Vagina (tissue), 2 donors: ENCODE data around the gene PDE4C. TPM values are rescaled to one million over a fixed set of nuclear protein-coding genes. Genes with fewer than 3 reads are reported as not detected.

Source experiments
- DNase-seq, 2 donors: peaks; one replicate each; pipeline ENCODE4 v3.0.0-alpha.2; 2017; ENCODE audit errors: extremely low spot score in 2 of 2
- H3K27ac ChIP-seq: fragments of 200-600 bp; sonication (generic); one replicate; pipeline ENCODE4 v1.5.1; 2019
- H3K27me3 ChIP-seq: fragments of 200-600 bp; sonication (generic); one replicate; pipeline ENCODE4 v1.5.1; 2019
- H3K36me3 ChIP-seq, 2 donors: fragments of 200-600 bp; sonication (generic); one replicate each; pipeline ENCODE4 v1.5.1; 2017 to 2019
- H3K4me1 ChIP-seq: fragments of 200-600 bp; sonication (generic); one replicate; pipeline ENCODE4 v1.5.1; 2019
- H3K4me3 ChIP-seq, 2 donors: fragments of 200-600 bp; sonication (generic); 1 replicate in 1 of 2; 2 replicates in 1 of 2; pipeline ENCODE4 v1.5.1; 2016 to 2019
- H3K9me3 ChIP-seq: fragments of 200-600 bp; sonication (generic); one replicate; pipeline ENCODE4 v1.5.1; 2019
- POLR2A ChIP-seq, 2 donors: fragments of 450-650 bp; IDR thresholded peaks; one replicate each; pipeline ENCODE4 v1.6.1; 2017; ENCODE audit warnings: antibody characterized with exemption in 2 of 2, mild to moderate bottlenecking in 2 of 2, moderate library complexity in 2 of 2
- POLR2AphosphoS5 ChIP-seq, 2 donors: sonication (generic); formaldehyde crosslinking; IDR thresholded peaks; one replicate each; pipeline ENCODE4 v1.9.0; 2017; ENCODE audit warnings: antibody characterized with exemption in 2 of 2, mild to moderate bottlenecking in 2 of 2, low read depth in 1 of 2; ENCODE audit not compliant: insufficient read depth in 1 of 2
- intact Hi-C: fragments of 100-400 bp; cut with DNase I; formaldehyde crosslinking; loops from one replicate; pipeline ENCODE4 v1.15.1; 2023
- total RNA-seq: library from RNA; depleted of rRNA; stranded (reverse); fragments of >200 nt; gene quantifications from one replicate; pipeline ENCODE4 v1.2.3, GENCODE V29; 2016
- TF ChIP-seq, protein P1 (sequence below), 3 experiments: fragments of 450-650 bp in 2 of 3; fragments of 200-600 bp in 1 of 3; sonication (generic) in 1 of 3; IDR thresholded peaks; one replicate each; pipeline ENCODE4 v1.5.1; 2017 to 2019; ENCODE audit warnings: antibody characterized with exemption in 3 of 3, mild to moderate bottlenecking in 2 of 3, moderate library complexity in 2 of 3

The PDE4C gene
- total RNA-seq, 1 donor from 2014 or later, result 0.98 TPM

DNA sequence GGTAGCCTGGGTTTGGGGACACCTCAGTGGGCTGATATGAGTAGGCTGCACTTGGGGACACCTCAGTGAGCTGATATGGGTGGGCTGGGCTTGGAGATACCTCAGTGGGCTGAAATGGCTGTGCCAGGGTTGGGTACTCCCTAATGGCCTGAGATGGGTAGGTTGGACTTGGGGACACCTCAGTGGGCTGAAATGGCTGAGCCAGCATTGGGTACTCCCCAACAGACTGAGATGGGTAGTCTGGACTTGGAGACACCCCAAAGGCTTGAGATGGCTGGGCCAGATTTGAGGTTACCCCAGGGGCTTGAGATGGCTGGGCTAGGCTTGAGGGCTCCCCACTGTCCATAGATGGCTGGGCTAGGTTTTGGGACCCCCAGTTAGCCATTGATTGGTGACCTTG, 35.9 kb upstream of the PDE4C start:
- peaks cover 0 to 25% of the 10 kb centered on the region in 2 donors for H3K36me3 ChIP-seq
- intact Hi-C loops, result no loop called here
- TF ChIP-seq, protein P1, sequence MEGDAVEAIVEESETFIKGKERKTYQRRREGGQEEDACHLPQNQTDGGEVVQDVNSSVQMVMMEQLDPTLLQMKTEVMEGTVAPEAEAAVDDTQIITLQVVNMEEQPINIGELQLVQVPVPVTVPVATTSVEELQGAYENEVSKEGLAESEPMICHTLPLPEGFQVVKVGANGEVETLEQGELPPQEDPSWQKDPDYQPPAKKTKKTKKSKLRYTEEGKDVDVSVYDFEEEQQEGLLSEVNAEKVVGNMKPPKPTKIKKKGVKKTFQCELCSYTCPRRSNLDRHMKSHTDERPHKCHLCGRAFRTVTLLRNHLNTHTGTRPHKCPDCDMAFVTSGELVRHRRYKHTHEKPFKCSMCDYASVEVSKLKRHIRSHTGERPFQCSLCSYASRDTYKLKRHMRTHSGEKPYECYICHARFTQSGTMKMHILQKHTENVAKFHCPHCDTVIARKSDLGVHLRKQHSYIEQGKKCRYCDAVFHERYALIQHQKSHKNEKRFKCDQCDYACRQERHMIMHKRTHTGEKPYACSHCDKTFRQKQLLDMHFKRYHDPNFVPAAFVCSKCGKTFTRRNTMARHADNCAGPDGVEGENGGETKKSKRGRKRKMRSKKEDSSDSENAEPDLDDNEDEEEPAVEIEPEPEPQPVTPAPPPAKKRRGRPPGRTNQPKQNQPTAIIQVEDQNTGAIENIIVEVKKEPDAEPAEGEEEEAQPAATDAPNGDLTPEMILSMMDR (IDR thresholded peaks at IDR 0.05), result no peak
- no peak for TF ChIP-seq POLR2A (IDR thresholded peaks at IDR 0.05)
- no peak for TF ChIP-seq POLR2AphosphoS5 (IDR thresholded peaks at IDR 0.05; ENCODE audit: insufficient read depth in 1 of 2, low read depth in 1 of 2)

DNA sequence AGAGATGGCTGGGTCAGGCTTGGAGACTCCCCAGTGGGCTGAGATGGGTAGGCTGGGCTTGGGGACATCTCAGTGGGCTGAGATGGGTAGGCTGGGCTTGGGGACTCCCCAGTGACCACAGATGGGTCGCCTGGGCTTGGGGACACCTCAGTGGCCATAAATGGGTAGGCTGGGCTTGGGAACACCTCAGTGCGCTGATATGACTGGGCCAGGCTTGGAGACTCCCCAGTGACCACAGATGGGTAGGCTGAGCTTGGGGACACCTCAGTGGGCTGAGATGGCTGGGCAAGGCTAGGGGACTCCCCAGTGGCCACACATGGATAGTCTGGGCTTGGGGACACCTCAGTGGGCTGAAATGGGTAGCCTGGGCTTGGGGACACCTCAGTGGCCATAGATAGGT, 35.2 kb upstream of the PDE4C start:
- TF ChIP-seq POLR2AphosphoS5 (IDR thresholded peaks at IDR 0.05; ENCODE audit: insufficient read depth in 1 of 2, low read depth in 1 of 2) (no peak), POLR2A (IDR thresholded peaks at IDR 0.05) (no peak)
- TF ChIP-seq, protein P1 (IDR thresholded peaks at IDR 0.05), result no peak
- H3K36me3 ChIP-seq, result peaks cover 0 to 18% of the 10 kb centered on the region in 2 donors
- H3K9me3 ChIP-seq, result no peaks in the 10 kb centered on the region
- no peaks in the 10 kb centered on the region for H3K4me1 ChIP-seq
- intact Hi-C loops, result no loop called here
- no peaks in the 10 kb centered on the region for H3K27me3 ChIP-seq
- no peak for DNase-seq
- H3K4me3 ChIP-seq, result no peak overlapping the region
- H3K27ac ChIP-seq, result no peak overlapping the region

More for the DNA sequence above, 35.9 kb upstream of the PDE4C start:
- no peak overlapping the region for H3K27ac ChIP-seq
- no peaks in the 10 kb centered on the region for H3K9me3 ChIP-seq
- H3K4me3 ChIP-seq, result no peak overlapping the region
- no peak for DNase-seq
- H3K27me3 ChIP-seq, result no peaks in the 10 kb centered on the region
- no peaks in the 10 kb centered on the region for H3K4me1 ChIP-seq

DNA sequence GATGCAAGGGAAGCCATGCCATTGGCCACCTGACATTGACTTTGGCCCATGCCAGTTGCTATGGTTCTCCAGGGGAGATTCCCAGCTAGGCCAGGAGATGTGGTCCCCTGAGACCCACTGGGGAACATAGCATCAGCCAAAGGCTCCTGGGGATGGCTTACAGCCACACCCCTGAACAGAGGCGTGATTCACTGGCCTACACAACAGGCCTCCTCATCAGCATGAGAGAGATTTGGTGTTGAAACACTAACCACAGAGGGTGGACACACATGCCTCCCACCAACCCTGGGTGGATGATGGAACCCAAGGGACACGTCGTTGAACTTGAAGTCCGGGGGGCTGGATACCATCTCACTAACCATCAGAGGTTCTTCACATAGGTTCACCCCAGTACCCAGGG, 33.7 kb upstream of the PDE4C start:
- Histone ChIP-seq H3K36me3 (peaks cover 0 to 5% of the 10 kb centered on the region in 2 donors), H3K4me1 (no peaks in the 10 kb centered on the region), H3K27me3 (no peaks in the 10 kb centered on the region), H3K9me3 (no peaks in the 10 kb centered on the region), H3K27ac (no peak overlapping the region), H3K4me3 (no peak overlapping the region)
- intact Hi-C loops, result loop anchor here (10.0 kb wide), 1 partner anchor 55 kb away; the partner anchor contains the start of gene RAB3A
- DNase-seq, result no peak
- TF ChIP-seq POLR2AphosphoS5 (IDR thresholded peaks at IDR 0.05; ENCODE audit: insufficient read depth in 1 of 2, low read depth in 1 of 2) (no peak), POLR2A (IDR thresholded peaks at IDR 0.05) (no peak)
- TF ChIP-seq, protein P1 (IDR thresholded peaks at IDR 0.05), result no peak

DNA sequence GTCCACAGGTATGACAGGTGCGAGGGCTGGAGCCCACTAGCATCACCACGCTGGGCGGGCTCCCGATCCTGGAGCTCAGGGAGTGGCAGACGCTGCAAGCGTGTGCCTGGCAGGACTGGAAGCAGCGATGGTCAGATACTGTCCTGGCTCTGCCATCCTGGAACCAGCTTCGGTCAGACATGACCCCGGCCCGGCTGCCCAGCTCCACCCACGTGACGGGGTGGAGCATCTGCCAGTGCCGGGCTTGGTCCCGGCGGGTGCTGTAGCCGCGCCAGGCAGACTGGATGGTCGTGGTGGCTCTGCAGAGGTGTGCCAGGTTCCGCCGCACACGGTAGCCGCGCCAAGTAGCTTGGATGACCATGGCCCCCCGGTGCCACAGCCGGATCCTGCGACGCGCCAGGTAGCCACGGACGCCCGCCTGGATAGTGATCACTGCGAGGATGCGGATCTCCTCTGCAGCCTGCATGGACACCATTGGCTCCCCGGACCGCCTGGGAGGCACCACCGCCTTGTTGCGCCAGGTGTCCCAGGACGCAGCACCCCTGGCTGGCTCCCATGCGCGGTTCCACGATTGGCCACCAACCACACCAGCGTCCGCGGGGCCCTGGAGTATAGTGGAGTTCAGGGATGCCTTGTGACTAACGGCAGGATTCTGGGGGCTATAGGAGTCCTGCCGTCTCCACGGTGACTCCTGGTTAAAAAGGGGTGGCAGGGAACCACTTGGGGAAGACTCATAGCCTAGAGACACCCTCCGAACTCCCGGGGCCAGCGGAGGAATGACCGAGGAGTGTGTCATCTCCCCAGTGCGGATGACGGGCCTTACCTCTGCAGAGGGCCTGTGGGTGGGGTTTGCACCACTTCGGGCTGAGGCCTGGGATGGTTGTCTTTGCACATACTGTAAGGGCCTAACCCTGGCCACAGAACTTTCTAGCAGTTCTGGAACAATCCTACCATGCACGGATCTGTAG, 31.5 kb upstream of the PDE4C start:
- H3K27me3 ChIP-seq, result no peaks in the 10 kb centered on the region
- no peaks in the 10 kb centered on the region for H3K36me3 ChIP-seq
- no peak overlapping the region for H3K4me3 ChIP-seq
- TF ChIP-seq, protein P1 (IDR thresholded peaks at IDR 0.05), result no peak
- TF ChIP-seq POLR2A (IDR thresholded peaks at IDR 0.05) (no peak), POLR2AphosphoS5 (IDR thresholded peaks at IDR 0.05; ENCODE audit: insufficient read depth in 1 of 2, low read depth in 1 of 2) (no peak)
- no peak for DNase-seq
- no peaks in the 10 kb centered on the region for H3K9me3 ChIP-seq
- intact Hi-C loops, result loop anchor here (10.0 kb wide), 1 partner anchor 53 kb away; the partner anchor contains the start of gene RAB3A
- no peaks in the 10 kb centered on the region for H3K4me1 ChIP-seq
- H3K27ac ChIP-seq, result no peak overlapping the region
